Vagina (tissue), 2 donors: ENCODE data around the gene RPS25. TPM values are rescaled to one million over a fixed set of nuclear protein-coding genes. Genes with fewer than 3 reads are reported as not detected.

Experiments
- DNase-seq, 2 donors: peaks; one replicate each; pipeline ENCODE4 v3.0.0-alpha.2; 2017; ENCODE audit errors: extremely low spot score in 2 of 2
- H3K27ac ChIP-seq: fragments of 200-600 bp; sonication (generic); one replicate; pipeline ENCODE4 v1.5.1; 2019
- H3K27me3 ChIP-seq: fragments of 200-600 bp; sonication (generic); one replicate; pipeline ENCODE4 v1.5.1; 2019
- H3K36me3 ChIP-seq, 2 donors: fragments of 200-600 bp; sonication (generic); one replicate each; pipeline ENCODE4 v1.5.1; 2017 to 2019
- H3K4me1 ChIP-seq: fragments of 200-600 bp; sonication (generic); one replicate; pipeline ENCODE4 v1.5.1; 2019
- H3K4me3 ChIP-seq, 2 donors: fragments of 200-600 bp; sonication (generic); 1 replicate in 1 of 2; 2 replicates in 1 of 2; pipeline ENCODE4 v1.5.1; 2016 to 2019
- H3K9me3 ChIP-seq: fragments of 200-600 bp; sonication (generic); one replicate; pipeline ENCODE4 v1.5.1; 2019
- POLR2A ChIP-seq, 2 donors: fragments of 450-650 bp; IDR thresholded peaks; one replicate each; pipeline ENCODE4 v1.6.1; 2017; ENCODE audit warnings: antibody characterized with exemption in 2 of 2, mild to moderate bottlenecking in 2 of 2, moderate library complexity in 2 of 2
- POLR2AphosphoS5 ChIP-seq, 2 donors: sonication (generic); formaldehyde crosslinking; IDR thresholded peaks; one replicate each; pipeline ENCODE4 v1.9.0; 2017; ENCODE audit warnings: antibody characterized with exemption in 2 of 2, mild to moderate bottlenecking in 2 of 2, low read depth in 1 of 2; ENCODE audit not compliant: insufficient read depth in 1 of 2
- intact Hi-C: fragments of 100-400 bp; cut with DNase I; formaldehyde crosslinking; loops from one replicate; pipeline ENCODE4 v1.15.1; 2023
- total RNA-seq: library from RNA; depleted of rRNA; stranded (reverse); fragments of >200 nt; gene quantifications from one replicate; pipeline ENCODE4 v1.2.3, GENCODE V29; 2016
- TF ChIP-seq, protein P1 (sequence below), 3 experiments: fragments of 450-650 bp in 2 of 3; fragments of 200-600 bp in 1 of 3; sonication (generic) in 1 of 3; IDR thresholded peaks; one replicate each; pipeline ENCODE4 v1.5.1; 2017 to 2019; ENCODE audit warnings: antibody characterized with exemption in 3 of 3, mild to moderate bottlenecking in 2 of 3, moderate library complexity in 2 of 3

The RPS25 gene
- total RNA-seq, 1 donor from 2014 or later = 1,843 TPM

GRCh38 chr11:119026970-119027369 lies 8.8 kb upstream of the RPS25 start:
- DNase-seq = no peak
- intact Hi-C loops = no loop called here
- Histone ChIP-seq H3K4me3 (no peak overlapping the region), H3K27me3 (no peaks in the 10 kb centered on the region), H3K36me3 (peaks cover 0 to 44% of the 10 kb centered on the region in 2 donors), H3K9me3 (no peaks in the 10 kb centered on the region), H3K4me1 (peaks cover 25% of the 10 kb centered on the region), H3K27ac (no peak overlapping the region)
- TF ChIP-seq POLR2A (IDR thresholded peaks at IDR 0.05) = no peak
- TF ChIP-seq, protein P1, sequence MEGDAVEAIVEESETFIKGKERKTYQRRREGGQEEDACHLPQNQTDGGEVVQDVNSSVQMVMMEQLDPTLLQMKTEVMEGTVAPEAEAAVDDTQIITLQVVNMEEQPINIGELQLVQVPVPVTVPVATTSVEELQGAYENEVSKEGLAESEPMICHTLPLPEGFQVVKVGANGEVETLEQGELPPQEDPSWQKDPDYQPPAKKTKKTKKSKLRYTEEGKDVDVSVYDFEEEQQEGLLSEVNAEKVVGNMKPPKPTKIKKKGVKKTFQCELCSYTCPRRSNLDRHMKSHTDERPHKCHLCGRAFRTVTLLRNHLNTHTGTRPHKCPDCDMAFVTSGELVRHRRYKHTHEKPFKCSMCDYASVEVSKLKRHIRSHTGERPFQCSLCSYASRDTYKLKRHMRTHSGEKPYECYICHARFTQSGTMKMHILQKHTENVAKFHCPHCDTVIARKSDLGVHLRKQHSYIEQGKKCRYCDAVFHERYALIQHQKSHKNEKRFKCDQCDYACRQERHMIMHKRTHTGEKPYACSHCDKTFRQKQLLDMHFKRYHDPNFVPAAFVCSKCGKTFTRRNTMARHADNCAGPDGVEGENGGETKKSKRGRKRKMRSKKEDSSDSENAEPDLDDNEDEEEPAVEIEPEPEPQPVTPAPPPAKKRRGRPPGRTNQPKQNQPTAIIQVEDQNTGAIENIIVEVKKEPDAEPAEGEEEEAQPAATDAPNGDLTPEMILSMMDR (IDR thresholded peaks at IDR 0.05) = no peak

GRCh38 chr11:119025978-119026766 lies 8.0 kb upstream of the RPS25 start:
- H3K4me1 ChIP-seq = peaks cover 32% of the 10 kb centered on the region
- intact Hi-C loops = no loop called here
- H3K36me3 ChIP-seq = peaks cover 0 to 50% of the 10 kb centered on the region in 2 donors

GRCh38 chr11:119025541-119025940 lies 7.4 kb upstream of the RPS25 start:
- Histone ChIP-seq H3K9me3 (no peaks in the 10 kb centered on the region), H3K4me3 (no peak overlapping the region), H3K4me1 (peaks cover 37% of the 10 kb centered on the region), H3K27me3 (no peaks in the 10 kb centered on the region), H3K27ac (no peak overlapping the region), H3K36me3 (peaks cover 0 to 50% of the 10 kb centered on the region in 2 donors)
- intact Hi-C loops = no loop called here
- no peak for DNase-seq
- no peak for TF ChIP-seq POLR2AphosphoS5 (IDR thresholded peaks at IDR 0.05; ENCODE audit: insufficient read depth in 1 of 2, low read depth in 1 of 2)

More at GRCh38 chr11:119025978-119026766, 8.0 kb upstream of the RPS25 start:
- Histone ChIP-seq H3K27me3 (no peaks in the 10 kb centered on the region), H3K4me3 (no peak overlapping the region), H3K9me3 (no peaks in the 10 kb centered on the region), H3K27ac (no peak overlapping the region)
- TF ChIP-seq POLR2A (IDR thresholded peaks at IDR 0.05) (no peak), POLR2AphosphoS5 (IDR thresholded peaks at IDR 0.05; ENCODE audit: insufficient read depth in 1 of 2, low read depth in 1 of 2) (no peak)
- TF ChIP-seq, protein P1 (IDR thresholded peaks at IDR 0.05) = no peak
- no peak for DNase-seq

DNA sequence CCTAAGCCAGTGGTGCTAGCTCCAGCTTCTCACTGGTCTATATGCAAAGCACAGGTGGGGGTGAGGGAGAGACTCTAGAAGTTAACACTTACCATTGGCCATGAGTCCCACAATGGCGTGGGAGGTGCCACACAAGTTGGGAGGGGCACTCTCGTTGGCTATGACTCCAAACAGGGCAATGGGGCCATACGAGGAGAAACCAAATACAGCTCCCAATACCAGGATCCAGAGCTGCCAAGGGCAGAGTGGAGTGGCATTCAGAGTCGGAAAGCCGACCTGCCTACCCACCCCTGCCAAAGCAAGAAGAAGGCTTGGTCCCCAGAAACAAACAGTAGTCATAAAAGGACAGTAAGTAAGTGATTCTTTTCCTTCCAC lies 6.9 kb upstream of the RPS25 start:
- intact Hi-C loops = no loop called here
- no peak for DNase-seq
- Histone ChIP-seq H3K27me3 (no peaks in the 10 kb centered on the region), H3K4me1 (peaks cover 37% of the 10 kb centered on the region), H3K4me3 (no peak overlapping the region), H3K9me3 (no peaks in the 10 kb centered on the region), H3K27ac (peak overlapping the region; percentile 27), H3K36me3 (peaks cover 0 to 50% of the 10 kb centered on the region in 2 donors)
- TF ChIP-seq POLR2AphosphoS5 (IDR thresholded peaks at IDR 0.05; ENCODE audit: insufficient read depth in 1 of 2, low read depth in 1 of 2) (no peak), POLR2A (IDR thresholded peaks at IDR 0.05) (no peak)
- TF ChIP-seq, protein P1 (IDR thresholded peaks at IDR 0.05) = no peak

DNA sequence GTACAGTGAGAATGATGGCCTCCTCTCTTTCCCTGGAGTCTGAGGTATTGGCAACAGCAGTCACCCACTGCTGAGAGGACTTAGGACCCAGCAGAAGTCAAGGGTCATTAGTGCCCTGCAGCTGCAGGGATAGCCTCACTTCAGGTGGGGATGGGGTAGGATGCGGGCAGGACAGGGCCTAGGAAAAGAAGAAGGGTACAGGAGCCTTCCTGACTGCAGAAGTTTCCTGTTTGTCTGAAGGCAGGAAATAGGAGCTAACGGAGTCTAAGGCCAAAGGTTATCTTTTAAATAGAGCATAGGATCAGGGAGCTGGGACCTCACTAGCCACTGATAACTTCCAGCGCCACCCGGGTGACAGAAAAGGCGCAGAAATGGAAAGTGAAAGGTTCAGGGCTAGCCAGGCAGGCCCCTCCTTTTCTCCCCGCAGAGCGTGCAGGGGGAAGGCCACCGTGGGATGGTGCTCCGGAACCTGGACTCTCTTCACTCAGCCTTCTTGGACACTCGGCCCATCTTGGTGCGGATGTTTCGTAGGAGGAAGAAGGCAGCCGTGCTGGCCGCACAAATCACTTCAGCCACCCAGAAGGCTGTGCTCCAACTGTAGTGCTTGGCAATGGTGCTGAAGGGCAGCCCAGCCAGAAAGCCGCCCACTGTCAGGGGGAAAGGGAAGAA lies 6.4 kb upstream of the RPS25 start:
- Histone ChIP-seq H3K36me3 (peaks cover 0 to 50% of the 10 kb centered on the region in 2 donors), H3K27me3 (no peaks in the 10 kb centered on the region), H3K27ac (peak overlapping the region; percentile 27), H3K4me1 (peaks cover 37% of the 10 kb centered on the region), H3K9me3 (no peaks in the 10 kb centered on the region), H3K4me3 (no peak overlapping the region)
- DNase-seq = no peak
- no peak for TF ChIP-seq POLR2AphosphoS5 (IDR thresholded peaks at IDR 0.05; ENCODE audit: insufficient read depth in 1 of 2, low read depth in 1 of 2)
- no peak for TF ChIP-seq POLR2A (IDR thresholded peaks at IDR 0.05)
- TF ChIP-seq, protein P1 (IDR thresholded peaks at IDR 0.05) = no peak
- intact Hi-C loops = no loop called here
